Heart right ventricle (tissue), 16 donors: ENCODE data around the gene SNAPIN. TPM values are rescaled to one million over a fixed set of nuclear protein-coding genes. Genes with fewer than 3 reads are reported as not detected.

Source experiments
- ATAC-seq, 8 donors: fragments of 200-7000 bp; cut with Tn5 transposase; one replicate each; pipeline ENCODE4 v1.9.1; 2020; ENCODE audit warnings: mild to moderate bottlenecking in 8 of 8, moderate library complexity in 8 of 8, moderate number of reproducible peaks in 1 of 8
- DNase-seq, 2 donors: peaks; one replicate each; pipeline ENCODE4 v3.0.0-alpha.2; 2020
- H3K27ac ChIP-seq, 10 donors: fragments of 200-600 bp; sonication (generic) in 2 of 10; one replicate each; pipeline versions ENCODE4 v1.5.0 to v1.8.0; 2020 to 2022; ENCODE audit warnings: mild to moderate bottlenecking in 3 of 10
- H3K27me3 ChIP-seq, 7 donors: fragments of 200-600 bp; one replicate each; pipeline ENCODE4 v1.8.0; 2021 to 2022; ENCODE audit warnings: mild to moderate bottlenecking in 2 of 7
- H3K36me3 ChIP-seq, 9 donors: fragments of 200-600 bp; sonication (generic) in 1 of 9; one replicate each; pipeline versions ENCODE4 v1.5.0 to v1.8.0; 2020 to 2022; ENCODE audit warnings: mild to moderate bottlenecking in 2 of 9
- H3K4me1 ChIP-seq, 9 donors: fragments of 200-600 bp; sonication (generic) in 1 of 9; one replicate each; pipeline versions ENCODE4 v1.5.0 to v1.8.0; 2020 to 2022; ENCODE audit warnings: mild to moderate bottlenecking in 4 of 9
- H3K4me3 ChIP-seq, 10 donors: fragments of 200-600 bp; sonication (generic) in 2 of 10; one replicate each; pipeline versions ENCODE4 v1.5.0 to v1.8.0; 2020 to 2022; ENCODE audit warnings: mild to moderate bottlenecking in 7 of 10, moderate library complexity in 2 of 10
- H3K9me3 ChIP-seq, 11 donors: fragments of 200-600 bp in 10 of 11; sonication (generic) in 2 of 11; one replicate each; pipeline versions ENCODE4 v1.5.0 to v1.8.0; 2013 to 2022; ENCODE audit warnings: mild to moderate bottlenecking in 2 of 11, control low read depth in 1 of 11, moderate library complexity in 1 of 11
- CTCF ChIP-seq, 9 donors: fragments of 200-600 bp; sonication (generic) in 2 of 9; IDR thresholded peaks; one replicate each; pipeline versions ENCODE4 v1.5.0 to v1.8.0; 2021 to 2022; ENCODE audit warnings: antibody characterized with exemption in 9 of 9, mild to moderate bottlenecking in 5 of 9, moderate library complexity in 1 of 9
- WGBS, 2 donors: extraction: QIAGEN DNeasy Blood & Tissue Kit; methylation state at CpG; one replicate each; pipeline ENCODE4 v1.1.7; 2013; ENCODE audit warnings: inconsistent platforms in 1 of 2; 5-methylcytosine and 5-hydroxymethylcytosine counted together
- intact Hi-C, 10 donors: fragments of 100-400 bp; cut with DNase I; formaldehyde crosslinking; loops; one replicate each; pipeline versions ENCODE4 v1.11.1 to v1.14.2; 2022
- polyA plus RNA-seq, 2 donors: library from polyadenylated mRNA; stranded (reverse); fragments of 200-250 nt; gene quantifications; one replicate each; pipeline ENCODE4 v1.2.3, GENCODE V29; 2013
- total RNA-seq, 10 donors: library from RNA; stranded (reverse); fragmentation: NEBNext Ultra II Directional in 3 of 10; extraction: Animal tissue kit (Norgen Biotek cat#: 25700) in 3 of 10; gene quantifications; one replicate each; pipeline versions ENCODE4 v1.2.1 to v1.2.4, GENCODE V29; 2021 to 2023
- donor health status: Arrhythmogenic right ventricular cardiomyopathy.
- donor health status: ischemic (EF 13 %, LVEDD 7.1; RV severe dilation, severe dysfunction).
- donor health status: healthy with polysubstance abuse.
- donor health status: DM: no; HTN: yes; CAD: no.
- donor health status: DM: no; HTN: no; CAD: no.
- donor health status: ischemic (EF 25% LVEDD 6.9; RV normal size, moderate dysfunction).
- donor health status: ischemic (EF 25% LVEDD 5.7; RV mildly dilated, moderate dysfunction).
- donor health status: healthy.
- donor health status: DM: yes; HTN: yes; CAD: no.
- donor health status: Ischemic cardiomyopathy.
- donor health status: ischemic (EF 35%, LVEDD 5.7; RV mildly dilated, moderate dysfunction).
- donor health status: nonischemic (EF 11% LVEDD 7.7; RV severe dilation, severe dysfunction).
- donor health status: DM: yes; HTN: yes; CAD: no.
- donor health status: PGD.
- donor health status: ischemic (EF 29% LVEDD 5.4; RV normal size, mild dysfunction).
- donor health status: nonischemic (EF 23%, LVEDD 6.1; RV moderate dilation, normal function).

Gene SNAPIN
- total and polyA plus RNA-seq, 12 donors = 38.6 to 83.3 (median 71.2) TPM

GRCh38 chr1:153659656-153660055 is 1.2 kb downstream of the SNAPIN start:
- WGBS, 2 donors = 76 to 78% methylated on average over 9 of the region's 9 CpGs
- no peaks in the 10 kb centered on the region for H3K27me3 ChIP-seq
- peaks cover 0 to 20% (median 11%) of the 10 kb centered on the region in 9 donors for H3K4me1 ChIP-seq
- peak overlapping the region; percentile 63 to 94 (median 80) for H3K4me3 ChIP-seq
- intact Hi-C loops = loop anchor here in 3 of 10 donors (10.0 kb wide), 1 partner anchor 85 kb away; no protein-coding TSS in a partner anchor
- no peak for TF ChIP-seq CTCF (IDR thresholded peaks at IDR 0.05)
- no peaks in the 10 kb centered on the region for H3K9me3 ChIP-seq
- ATAC-seq (no peak), DNase-seq (no peak)
- H3K27ac ChIP-seq = peak overlapping the region in 5 of 10 donors; percentile 95 to 99 (median 97)
- H3K36me3 ChIP-seq = peaks cover 0 to 50% (median 47%) of the 10 kb centered on the region in 9 donors

- 61 to 69% methylated on average over 9 of the region's 9 CpGs for WGBS, 2 donors
- Histone ChIP-seq H3K4me1 (peaks cover 0 to 20% (median 11%) of the 10 kb centered on the region in 9 donors), H3K27me3 (no peaks in the 10 kb centered on the region), H3K4me3 (no peak overlapping the region), H3K27ac (no peak overlapping the region), H3K36me3 (peaks cover 3 to 66% (median 63%) of the 10 kb centered on the region in 9 donors), H3K9me3 (no peaks in the 10 kb centered on the region)
- no peak for TF ChIP-seq CTCF (IDR thresholded peaks at IDR 0.05)
- no peak for DNase-seq
- intact Hi-C loops = loop anchor here in 2 of 10 donors (10.0 kb wide), 1 partner anchor 86 kb away; no protein-coding TSS in a partner anchor
- no peak for ATAC-seq
Measured at GRCh38 chr1:153661111-153661708, 2.7 kb downstream of the SNAPIN start.

- ATAC-seq = no peak
- intact Hi-C loops = loop anchor here in 2 of 10 donors (10.0 kb wide), 1 partner anchor 87 kb away; no protein-coding TSS in a partner anchor
- WGBS, 2 donors = 59 to 64% methylated on average over 2 of the region's 2 CpGs
Measured at GRCh38 chr1:153662269-153662668, 3.8 kb downstream of the SNAPIN start.

GRCh38 chr1:153663211-153663610 is 4.7 kb downstream of the SNAPIN start:
- intact Hi-C loops = loop anchor here in 2 of 10 donors (10.0 kb wide), 1 partner anchor 88 kb away; no protein-coding TSS in a partner anchor
- H3K4me3 ChIP-seq = no peak overlapping the region
- peaks cover 4 to 17% (median 11%) of the 10 kb centered on the region in 9 donors for H3K4me1 ChIP-seq
- H3K27me3 ChIP-seq = no peaks in the 10 kb centered on the region
- DNase-seq = no peak
- no peak overlapping the region for H3K27ac ChIP-seq
- H3K36me3 ChIP-seq = peaks cover 13 to 86% (median 83%) of the 10 kb centered on the region in 9 donors
- no peak for ATAC-seq
- 82 to 92% methylated on average over 5 of the region's 5 CpGs for WGBS, 2 donors
- TF ChIP-seq CTCF (IDR thresholded peaks at IDR 0.05) = no peak
- H3K9me3 ChIP-seq = no peaks in the 10 kb centered on the region

More at GRCh38 chr1:153662269-153662668, 3.8 kb downstream of the SNAPIN start:
- Histone ChIP-seq H3K9me3 (no peaks in the 10 kb centered on the region), H3K27ac (no peak overlapping the region), H3K27me3 (no peaks in the 10 kb centered on the region), H3K36me3 (peaks cover 12 to 76% (median 73%) of the 10 kb centered on the region in 9 donors), H3K4me3 (no peak overlapping the region), H3K4me1 (peaks cover 0 to 20% (median 11%) of the 10 kb centered on the region in 9 donors)
- DNase-seq = no peak
- no peak for TF ChIP-seq CTCF (IDR thresholded peaks at IDR 0.05)
